ENCODE measurements around the gene GPHB5.
"Not testable (repeated sequence)": the region's sequence is repeated elsewhere in the genome, so short reads cannot be mapped to it uniquely, and the experiment has no call there.

The GPHB5 gene, protein sequence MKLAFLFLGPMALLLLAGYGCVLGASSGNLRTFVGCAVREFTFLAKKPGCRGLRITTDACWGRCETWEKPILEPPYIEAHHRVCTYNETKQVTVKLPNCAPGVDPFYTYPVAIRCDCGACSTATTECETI

DNA sequence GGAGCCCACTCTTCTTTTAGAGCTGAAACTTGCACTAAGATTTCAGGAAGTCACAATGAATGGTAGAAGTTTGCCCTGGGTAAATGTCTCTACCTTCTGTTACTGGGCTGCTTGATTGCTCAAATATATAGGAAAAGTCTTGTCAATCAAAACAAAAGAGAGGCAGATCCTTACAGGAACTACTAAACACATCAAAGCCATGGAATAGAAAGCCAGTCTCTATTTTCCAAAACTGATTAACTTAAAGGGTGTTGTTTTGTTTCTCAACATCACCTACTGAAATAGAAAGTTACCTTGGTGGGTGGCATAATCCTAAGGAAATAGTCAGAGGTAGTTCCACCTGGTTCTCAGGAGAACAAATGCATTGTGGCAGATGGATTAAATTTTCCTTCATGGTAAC, at the start of gene GPHB5:
Gene GPHB5, minus strand, starts transcription at position 101 of the 400 bp plus-strand sequence. CDS start 1,086 bp downstream, outside the sequence.
- no peak for DNase-seq

GRCh38 chr14:63367742-63368364, 49.1 kb upstream of the GPHB5 start:
- no peak for DNase-seq

DNA sequence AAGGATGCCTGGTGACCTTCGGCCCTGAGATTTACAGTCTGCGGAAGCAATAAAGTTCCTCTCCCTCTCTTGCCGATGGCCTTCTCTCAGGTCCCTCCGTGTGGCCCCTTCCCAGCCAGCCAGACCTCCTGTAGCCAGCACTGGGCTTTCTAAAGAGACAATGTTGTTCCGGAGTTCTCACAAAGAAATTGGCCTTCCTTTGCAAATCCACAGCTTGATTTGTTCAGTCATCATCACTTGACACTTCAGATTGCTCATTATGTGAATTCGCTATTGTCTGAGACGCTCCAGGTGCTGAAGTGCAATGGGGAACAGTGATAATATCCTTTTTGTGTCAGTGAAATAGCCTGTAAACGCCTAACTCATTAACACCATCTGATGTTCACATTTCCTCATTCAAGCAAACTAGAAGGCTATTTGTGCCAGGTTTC, 43.7 kb upstream of the GPHB5 start:
- DNase-seq = no peak

DNA sequence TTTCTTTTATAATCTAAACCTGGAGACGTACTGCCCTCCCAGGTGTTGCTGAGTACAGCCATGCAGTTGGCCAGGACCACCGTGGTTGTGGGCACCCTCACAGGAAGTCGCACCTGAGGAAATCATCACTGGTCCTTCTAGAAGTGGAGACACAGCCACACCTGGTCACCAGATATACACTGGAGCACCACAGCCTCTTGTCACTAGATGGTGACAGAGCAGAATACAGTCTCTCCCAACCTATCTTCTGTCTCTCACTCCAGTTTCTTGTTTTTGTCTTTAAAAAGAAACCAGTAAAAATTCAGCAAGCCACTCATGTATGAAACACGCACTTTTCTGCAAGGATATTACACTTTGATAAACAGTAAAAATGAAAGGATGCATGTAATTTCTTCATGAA, 43.1 kb upstream of the GPHB5 start:
- no peak for DNase-seq

DNA sequence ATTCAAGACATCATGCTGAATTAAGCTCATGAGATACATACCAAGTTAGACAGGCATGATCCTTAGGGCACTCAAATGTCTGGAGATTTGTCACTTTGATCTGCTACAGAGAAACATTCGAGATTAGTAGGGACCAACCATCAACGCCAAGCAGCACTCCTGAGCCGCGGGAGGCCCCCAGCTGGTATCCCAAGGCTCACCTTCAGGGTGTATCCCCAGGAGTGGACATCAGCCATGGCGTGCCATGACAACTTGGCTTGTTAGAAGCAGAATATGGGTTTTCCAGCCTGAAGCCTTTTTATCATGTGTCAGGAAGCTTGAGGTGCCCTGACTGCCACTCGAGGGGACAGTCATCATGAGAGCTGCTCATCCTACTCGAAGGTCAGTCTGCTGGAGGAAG, 39.1 kb upstream of the GPHB5 start:
- no peak for DNase-seq

- DNase-seq = no peak
Observed at GRCh38 chr14:63345826-63346225, 27.1 kb upstream of the GPHB5 start.

DNA sequence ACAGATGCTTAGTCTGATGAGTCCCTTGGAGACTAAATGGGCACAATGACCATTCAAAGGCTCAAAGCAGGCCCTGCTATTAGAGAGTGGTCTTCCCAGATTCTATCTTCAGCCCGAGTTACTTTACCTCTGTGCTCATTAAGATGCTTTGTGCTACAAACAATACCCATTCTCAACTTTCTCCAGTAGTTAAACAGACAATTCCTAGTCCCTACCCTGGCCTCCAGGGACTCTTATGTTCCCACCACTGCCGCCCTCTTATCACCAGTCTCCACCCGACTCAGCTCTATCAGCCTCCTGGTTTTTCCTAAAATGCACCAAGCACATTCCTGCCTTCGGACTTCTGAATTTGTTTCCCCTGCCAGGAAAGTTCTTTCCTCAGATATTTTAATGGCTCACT, 25.6 kb upstream of the GPHB5 start:
- no peak for DNase-seq

DNA sequence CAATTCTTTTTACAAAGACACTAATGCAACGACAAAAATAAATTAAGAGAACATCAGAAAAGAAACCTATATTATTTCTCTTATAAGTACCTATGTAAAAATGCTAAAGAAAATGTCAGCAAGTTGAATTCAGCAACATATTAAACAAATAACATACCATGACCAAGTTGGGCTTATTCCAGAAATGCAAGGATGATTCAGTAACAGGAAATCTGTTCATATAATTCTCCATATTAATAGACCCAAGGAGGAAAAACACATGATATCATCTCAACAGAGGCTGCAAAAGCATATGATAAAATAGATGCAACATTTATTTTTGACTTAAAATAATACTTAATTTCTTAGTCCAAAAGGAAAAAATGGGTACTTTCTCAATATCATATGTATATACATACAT, 25.1 kb upstream of the GPHB5 start:
- DNase-seq = no peak

DNA sequence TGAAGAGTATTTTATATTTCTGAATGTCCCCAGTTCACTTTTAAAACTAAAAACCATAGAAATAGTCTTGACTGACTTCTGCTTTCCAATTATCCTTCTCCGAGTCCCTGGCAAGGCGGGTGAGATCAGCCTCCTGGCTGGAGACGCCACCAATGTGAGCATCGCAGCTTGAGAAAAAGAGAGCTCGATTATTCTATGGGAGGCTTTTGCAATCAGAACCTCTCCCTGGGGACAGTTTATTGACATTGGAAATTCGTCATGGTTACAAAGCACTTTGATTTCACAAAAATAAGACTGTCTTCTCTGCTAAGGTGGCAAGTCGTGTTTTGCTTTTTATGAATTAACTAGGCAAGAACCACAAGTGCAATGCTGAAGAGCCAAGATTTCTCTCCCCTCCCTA, 23.6 kb upstream of the GPHB5 start:
- no peak for DNase-seq

- no peak for DNase-seq
Observed at GRCh38 chr14:63328787-63329737, 10.3 kb upstream of the GPHB5 start.

GRCh38 chr14:63326840-63327239, 8.1 kb upstream of the GPHB5 start:
- no peak for DNase-seq

DNA sequence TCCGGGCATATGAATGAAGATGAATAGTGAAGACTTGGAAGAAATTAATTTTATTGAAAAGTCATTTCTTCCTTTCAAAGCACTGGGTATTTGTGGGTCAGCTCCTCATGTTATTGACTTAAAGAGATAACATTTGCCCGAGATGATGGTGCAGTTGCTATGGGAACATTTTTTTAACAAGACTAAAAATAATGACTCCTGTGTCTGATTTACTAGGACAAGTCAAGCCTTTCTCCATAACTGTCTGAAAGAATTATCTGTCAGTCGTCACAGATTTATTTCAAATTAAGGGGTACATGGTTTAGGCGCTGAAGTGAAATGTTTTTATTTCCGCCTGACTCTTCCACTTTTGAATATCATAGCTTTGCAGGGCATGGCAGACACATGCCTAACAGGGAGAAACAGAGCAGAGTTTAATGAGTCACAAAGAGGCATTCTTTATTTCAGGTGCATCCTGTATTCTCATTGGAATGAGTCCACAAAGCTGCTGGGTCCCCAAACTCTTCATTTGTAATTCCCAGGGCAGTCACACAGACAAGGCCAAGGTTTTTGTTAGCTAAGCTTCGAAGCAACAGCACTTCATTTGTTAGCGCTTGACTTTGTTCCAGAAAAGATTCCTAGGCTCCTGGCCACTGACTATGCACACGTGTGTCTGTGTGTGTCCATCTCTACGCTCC, 4.3 kb upstream of the GPHB5 start:
- no peak for DNase-seq

DNA sequence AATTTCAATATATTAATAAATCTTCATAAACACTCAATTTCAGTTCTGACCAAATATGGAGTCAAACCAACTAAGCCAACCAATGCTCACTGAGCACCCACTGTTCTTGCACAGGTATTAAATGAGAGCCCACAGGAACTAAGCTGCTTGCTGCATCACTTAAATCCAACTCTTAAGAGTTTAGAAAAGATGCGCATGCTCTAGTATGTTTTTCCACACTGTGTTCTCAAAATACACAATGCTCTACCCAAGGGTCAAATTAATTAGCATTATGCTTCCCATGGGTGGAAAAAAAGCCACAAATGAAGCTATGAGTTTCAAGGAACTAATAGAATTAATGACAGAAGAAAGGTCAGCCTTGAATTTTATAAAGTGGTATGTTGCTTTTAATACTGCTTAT, 3.7 kb upstream of the GPHB5 start:
- no peak for DNase-seq

- DNase-seq = no peak
Observed at GRCh38 chr14:63308723-63309317, 9.9 kb downstream of the GPHB5 start.

GRCh38 chr14:63304429-63304828, 14.3 kb downstream of the GPHB5 start:
- DNase-seq = not testable (repeated sequence)

GRCh38 chr14:63301891-63302534, 16.7 kb downstream of the GPHB5 start:
- no peak for DNase-seq

GRCh38 chr14:63300854-63301253, 17.9 kb downstream of the GPHB5 start:
- no peak for DNase-seq

DNA sequence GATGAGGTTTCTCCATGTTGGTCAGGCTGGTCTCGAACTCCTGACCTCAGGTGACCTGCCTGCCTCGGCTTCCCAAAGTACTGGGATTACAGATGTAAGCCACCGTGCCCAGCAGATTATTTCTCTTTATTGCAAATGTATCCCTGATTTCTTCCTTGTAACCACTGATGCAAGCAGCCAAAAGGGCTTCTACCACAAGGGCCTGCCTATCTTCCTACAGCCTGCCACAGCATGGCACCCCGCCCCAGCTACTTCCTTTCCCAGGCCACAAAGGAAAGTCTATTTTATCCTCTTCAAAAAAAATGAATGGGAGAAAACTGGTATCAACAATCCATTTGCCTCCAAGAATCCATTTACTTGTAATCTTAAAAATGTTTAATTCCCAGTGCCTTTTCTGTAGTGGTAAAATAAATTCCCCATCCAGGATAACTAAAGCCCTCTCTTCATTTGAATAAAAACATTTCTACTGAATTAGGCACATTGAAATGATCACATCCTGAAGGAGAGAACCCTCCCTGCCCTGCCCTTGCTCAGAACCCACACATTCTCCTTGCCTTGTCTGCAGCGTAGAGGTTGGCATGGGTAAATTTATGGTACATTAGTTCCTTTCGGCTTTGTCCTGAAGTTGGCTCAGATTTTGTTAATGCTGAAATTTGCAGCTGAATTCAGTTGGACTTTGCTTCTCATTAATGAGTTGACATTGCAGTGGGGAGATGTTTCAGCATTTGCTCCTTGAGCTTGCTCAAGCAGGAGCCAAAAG, 19.2 kb downstream of the GPHB5 start:
- no peak for DNase-seq

- DNase-seq = no peak
Observed at GRCh38 chr14:63297372-63298063, 21.2 kb downstream of the GPHB5 start.

DNA sequence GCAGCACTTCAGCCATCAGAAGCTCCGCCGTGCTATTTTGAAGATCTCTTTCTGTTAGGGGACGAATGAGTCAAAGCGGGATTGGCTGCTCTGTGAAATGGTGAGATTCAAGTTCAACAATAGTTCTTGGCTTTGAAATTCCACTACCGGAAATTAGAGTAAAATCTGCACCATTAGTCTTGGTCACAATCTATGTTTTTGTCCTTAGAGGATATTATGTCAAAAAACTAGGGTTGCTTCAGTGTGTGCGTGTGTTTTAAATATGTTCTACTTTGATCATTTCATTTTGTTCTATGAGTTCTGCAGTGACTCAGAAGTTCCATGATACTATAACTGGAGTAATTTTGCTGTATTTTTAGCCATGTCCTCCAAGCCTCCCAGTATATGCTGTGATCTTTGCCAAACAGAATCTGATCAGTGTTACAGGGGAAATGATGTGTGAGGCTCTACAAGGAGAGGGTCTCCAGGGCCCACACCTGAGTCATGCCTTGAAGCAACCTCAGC, 22.6 kb downstream of the GPHB5 start:
- no peak for DNase-seq

GRCh38 chr14:63295231-63295685, 23.5 kb downstream of the GPHB5 start:
- no peak for DNase-seq
